ENCODE results near the gene CPAMD8. TPM values are rescaled to one million over a fixed set of nuclear protein-coding genes. Genes with fewer than 3 reads are reported as not detected.

Gene CPAMD8
- total and polyA plus RNA-seq, 9 of the 15 experiments (the other 6 are each of a cell fraction or from before 2014, with no cell fraction given) = 0.20 to 2.1 (median 1.3) TPM

GRCh38 chr19:17021793-17022590 is 4.6 kb downstream of the CPAMD8 start:
- intact Hi-C loops (cut with micrococcal nuclease) = no loop called here
- POLR2A ChIA-PET = interaction anchor here (0.6 kb wide), 2 partner anchors 82 to 1024 kb away, joined by 3 to 4 read pairs; no protein-coding TSS in a partner anchor
- Histone ChIP-seq H2AFZ (ENCODE audit: low read depth, low read length) (no peak overlapping the region), H3K4me3 (no peak overlapping the region), H3K27me3 (ENCODE audit: control insufficient read depth in 2 of 2, insufficient read depth in 2 of 2, low read length in 2 of 2) (peaks cover 9 to 13% of the 10 kb centered on the region in 2 experiments; a peak in 3 of 5 replicates), H3K4me1 (replicated peaks in 1 of 2; ENCODE audit: control insufficient read depth in 2 of 2, insufficient read depth in 2 of 2, low read length in 2 of 2) (peaks cover 0 to 3% of the 10 kb centered on the region in 2 experiments; a peak in 2 of 5 replicates), H4K20me1 (replicated peaks; ENCODE audit: control insufficient read depth, insufficient read depth, low read length) (no peaks in the 10 kb centered on the region), H3K9me1 (ENCODE audit: control insufficient read depth, insufficient read depth, low read length) (no peaks in the 10 kb centered on the region), H3K79me2 (ENCODE audit: control insufficient read depth, insufficient read depth, low read length) (no peaks in the 10 kb centered on the region), H3K9ac (ENCODE audit: insufficient read depth in 1 of 2, low read depth in 2 of 2, low read length in 2 of 2) (no peak overlapping the region), H3K9me3 (replicated peaks; ENCODE audit: control insufficient read depth, insufficient read depth, low read depth, low read length) (peaks cover 2% of the 10 kb centered on the region; the same call in 1 of the 2 replicates), H3K27ac (ENCODE audit: extremely low read depth, low read depth, low read length) (no peak overlapping the region), H3K4me2 (ENCODE audit: insufficient read depth, low read length) (no peak overlapping the region), H3K36me3 (ENCODE audit: control insufficient read depth, insufficient read depth, low read length) (no peaks in the 10 kb centered on the region)
- DNase-seq (ENCODE audit: extremely low read depth in 1 of 4, low spot score in 3 of 4) (no peak), FAIRE-seq (no peak), ATAC-seq (no peak)
- TF ChIP-seq ATF4 (CRISPR knock-in tag; IDR thresholded peaks at IDR 0.05) (no peak), CEBPB (tag; IDR thresholded peaks at IDR 0.05) (peak; percentile 20; the same call in 1 of the 2 replicates), CCAR2 (IDR thresholded peaks at IDR 0.05; ENCODE audit: low read depth, low read length) (no peak)
- in situ Hi-C loops (cut with MboI) = no loop called here
- CTCF ChIA-PET (ENCODE audit: low intra/inter-chr PET ratio) = no interaction called here
- BruUV-seq (replicated peaks) = no TSS peak
- WGBS (ENCODE audit: insufficient coverage, low coverage, missing lambda C conversion rate) = 2% methylated on average over 10 of the region's 12 CpGs
